Suprapubic skin (tissue), 3 donors: Measurements from ENCODE around the gene ETNK2.

Experiments
- POLR2AphosphoS5 ChIP-seq, 3 donors: sonication (generic); formaldehyde crosslinking; IDR thresholded peaks; one replicate each; pipeline ENCODE4 v1.6.1; 2017; ENCODE audit warnings: antibody characterized with exemption in 3 of 3
- TF ChIP-seq, protein P1 (sequence below), 2 donors: fragments of 200-600 bp in 1 of 2; fragments of 450-650 bp in 1 of 2; sonication (generic) in 1 of 2; IDR thresholded peaks; one replicate each; pipeline ENCODE4 v1.5.1; 2016 to 2019; ENCODE audit warnings: antibody characterized with exemption in 2 of 2, mild to moderate bottlenecking in 1 of 2, moderate library complexity in 1 of 2

- TF ChIP-seq, protein P1, sequence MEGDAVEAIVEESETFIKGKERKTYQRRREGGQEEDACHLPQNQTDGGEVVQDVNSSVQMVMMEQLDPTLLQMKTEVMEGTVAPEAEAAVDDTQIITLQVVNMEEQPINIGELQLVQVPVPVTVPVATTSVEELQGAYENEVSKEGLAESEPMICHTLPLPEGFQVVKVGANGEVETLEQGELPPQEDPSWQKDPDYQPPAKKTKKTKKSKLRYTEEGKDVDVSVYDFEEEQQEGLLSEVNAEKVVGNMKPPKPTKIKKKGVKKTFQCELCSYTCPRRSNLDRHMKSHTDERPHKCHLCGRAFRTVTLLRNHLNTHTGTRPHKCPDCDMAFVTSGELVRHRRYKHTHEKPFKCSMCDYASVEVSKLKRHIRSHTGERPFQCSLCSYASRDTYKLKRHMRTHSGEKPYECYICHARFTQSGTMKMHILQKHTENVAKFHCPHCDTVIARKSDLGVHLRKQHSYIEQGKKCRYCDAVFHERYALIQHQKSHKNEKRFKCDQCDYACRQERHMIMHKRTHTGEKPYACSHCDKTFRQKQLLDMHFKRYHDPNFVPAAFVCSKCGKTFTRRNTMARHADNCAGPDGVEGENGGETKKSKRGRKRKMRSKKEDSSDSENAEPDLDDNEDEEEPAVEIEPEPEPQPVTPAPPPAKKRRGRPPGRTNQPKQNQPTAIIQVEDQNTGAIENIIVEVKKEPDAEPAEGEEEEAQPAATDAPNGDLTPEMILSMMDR (IDR thresholded peaks at IDR 0.05), result no peak
- TF ChIP-seq POLR2AphosphoS5 (IDR thresholded peaks at IDR 0.05), result no peak
Measured at GRCh38 chr1:204192046-204192445, 40.2 kb upstream of the ETNK2 start.
